HepG2 (cell line): ENCODE measurements around the gene EWSR1. TPM values are rescaled to one million over a fixed set of nuclear protein-coding genes. Genes with fewer than 3 reads are reported as not detected.
A peak's percentile ranks its signal among the peaks of the same experiment; 100 is the strongest.

Source experiments
- AGO2 ChIP-seq: fragments of 200-400 bp; formaldehyde crosslinking; optimal IDR thresholded peaks from 2 replicates; pipeline ENCODE3; 2017; ENCODE audit warnings: mild to moderate bottlenecking, low read depth, low read length, moderate library complexity
- FIP1L1 ChIP-seq: fragments of 200-400 bp; formaldehyde crosslinking; IDR thresholded peaks from 2 replicates; pipeline ENCODE4 v1.6.1; 2018; ENCODE audit warnings: low read depth, mild to moderate bottlenecking, low read length, moderate library complexity, borderline replicate concordance; ENCODE audit not compliant: insufficient read depth
- KAT8 ChIP-seq: IDR thresholded peaks from 2 replicates; pipeline ENCODE4 v1.6.1; 2016; ENCODE audit warnings: missing genetic modification reagents, missing compliant biosample characterization
- PATZ1 ChIP-seq: sonication (generic); formaldehyde crosslinking; IDR thresholded peaks from 2 replicates; pipeline ENCODE4 v1.4.0; 2020; ENCODE audit warnings: missing genetic modification reagents
- PBX2 ChIP-seq: IDR thresholded peaks from 2 replicates; pipeline ENCODE4 v1.6.1; 2016; ENCODE audit warnings: control low read depth
- PLRG1 ChIP-seq: fragments of 450-650 bp; conservative IDR thresholded peaks from 2 replicates; pipeline ENCODE4 v1.6.1; 2016
- RNF219 ChIP-seq: sonication (generic); formaldehyde crosslinking; IDR thresholded peaks from 2 replicates; pipeline ENCODE4 v1.5.0; 2020; ENCODE audit warnings: mild to moderate bottlenecking, missing genetic modification reagents
- TEAD3 ChIP-seq: optimal IDR thresholded peaks from 2 replicates; pipeline ENCODE3; 2016; ENCODE audit warnings: borderline replicate concordance
- TIGD3 ChIP-seq: sonication (generic); formaldehyde crosslinking; IDR thresholded peaks from 2 replicates; pipeline ENCODE4 v1.5.1; 2020; ENCODE audit warnings: mild to moderate bottlenecking, missing genetic modification reagents, borderline replicate concordance
- ZBED4 ChIP-seq: sonication (generic); formaldehyde crosslinking; IDR thresholded peaks from 2 replicates; pipeline ENCODE4 v1.4.0; 2020; ENCODE audit warnings: missing genetic modification reagents, borderline replicate concordance
- ZC3H13 ChIP-seq: sonication (generic); formaldehyde crosslinking; IDR thresholded peaks from 2 replicates; pipeline ENCODE4 v1.8.1; 2023; ENCODE audit warnings: mild to moderate bottlenecking, missing genetic modification reagents, moderate library complexity
- ZMYM4 ChIP-seq: sonication (generic); formaldehyde crosslinking; IDR thresholded peaks from 2 replicates; pipeline ENCODE4 v1.8.1; 2023; ENCODE audit warnings: mild to moderate bottlenecking, missing genetic modification reagents
- ZNF207 ChIP-seq: fragments of 450-650 bp; IDR thresholded peaks from 2 replicates; pipeline ENCODE4 v1.6.1; 2016; ENCODE audit warnings: antibody characterized with exemption, borderline replicate concordance
- ZNF569 ChIP-seq: sonication (generic); formaldehyde crosslinking; IDR thresholded peaks from 2 replicates; pipeline ENCODE4 v1.5.0; 2020; ENCODE audit warnings: mild to moderate bottlenecking, missing genetic modification reagents, moderate library complexity, borderline replicate concordance
- ZNF616 ChIP-seq: sonication (generic); formaldehyde crosslinking; IDR thresholded peaks from 2 replicates; pipeline ENCODE4 v1.5.0; 2020; ENCODE audit warnings: low read depth, mild to moderate bottlenecking, missing genetic modification reagents
- ZNF644 ChIP-seq: IDR thresholded peaks from 2 replicates; pipeline ENCODE4 v1.6.1; 2016; ENCODE audit warnings: low read depth
- ZNF749 ChIP-seq: sonication (generic); formaldehyde crosslinking; IDR thresholded peaks from 2 replicates; pipeline ENCODE4 v1.8.0; 2022; ENCODE audit warnings: mild to moderate bottlenecking, missing genetic modification reagents, moderate library complexity, borderline replicate concordance
- ZNF761 ChIP-seq: sonication (generic); formaldehyde crosslinking; conservative IDR thresholded peaks from 2 replicates; pipeline ENCODE4 v1.4.0; 2020; ENCODE audit warnings: mild to moderate bottlenecking, missing genetic modification reagents
- polyA plus RNA-seq, 8 experiments: library from polyadenylated mRNA; depleted of rRNA in 3 of 8; stranded (reverse) in 7 of 8; unstranded in 1 of 8; fragments of >200 nt; fragmentation: Illumina TruSeq in 4 of 8; extraction: Trizol in 4 of 8; gene quantifications; 2 replicates each; pipeline versions ENCODE4 v1.2.1 to v1.2.3, GENCODE V29; 2011 to 2016; ENCODE audit warnings: low read depth in 4 of 8, missing spikeins in 1 of 8, mixed read lengths in 1 of 8; ENCODE audit not compliant: insufficient read depth in 1 of 8
- total RNA-seq, 5 experiments: library from RNA; depleted of rRNA; stranded (reverse); fragments of >200 nt; fragmentation: Illumina TruSeq; extraction: Trizol; gene quantifications; 2 replicates each; pipeline ENCODE4 v1.2.3, GENCODE V29; 2016; ENCODE audit warnings: low read depth in 1 of 5

EWSR1 gene
- total and polyA plus RNA-seq, 2 of the 13 experiments (the other 11 are each of a cell fraction or from before 2014, with no cell fraction given) = 211 to 326 TPM

GRCh38 chr22:29219881-29220670 is 48.0 kb upstream of the EWSR1 start (continued):
- TF ChIP-seq RNF219 (CRISPR knock-in tag) = no peak
- TF ChIP-seq ZNF761 (CRISPR knock-in tag) = no peak
- TF ChIP-seq ZNF616 (CRISPR knock-in tag) = no peak
- TF ChIP-seq FIP1L1 = no peak
- no peak for TF ChIP-seq TIGD3 (CRISPR knock-in tag)
- no peak for TF ChIP-seq KAT8 (CRISPR knock-in tag)
- TF ChIP-seq ZNF207 = no peak
- peak; percentile 38 for TF ChIP-seq TEAD3
- no peak for TF ChIP-seq PLRG1
- no peak for TF ChIP-seq ZNF569 (CRISPR knock-in tag)
- no peak for TF ChIP-seq ZBED4 (CRISPR knock-in tag)
- TF ChIP-seq PATZ1 (CRISPR knock-in tag) = peak; percentile 34; the same call in 1 of the 2 replicates
- TF ChIP-seq PBX2 (CRISPR knock-in tag) = no peak
- no peak for TF ChIP-seq ZC3H13 (CRISPR knock-in tag)
- TF ChIP-seq AGO2 = no peak
- peak; percentile 26; the same call in 1 of the 2 replicates for TF ChIP-seq ZMYM4 (CRISPR knock-in tag)
- no peak for TF ChIP-seq ZNF749
- no peak for TF ChIP-seq ZNF644 (CRISPR knock-in tag)
